Nephron (organoid): ENCODE results near the gene SLC25A27.

Source experiments
- H3K27ac Mint-ChIP-seq, 3 experiments: 2 replicates each; pipeline ENCODE4 v1.8.0; 2020; ENCODE audit warnings: mixed read lengths in 3 of 3, mild to moderate bottlenecking in 2 of 3, moderate library complexity in 1 of 3
- H3K27me3 Mint-ChIP-seq: 2 replicates; pipeline ENCODE4 v1.8.0; 2021; ENCODE audit warnings: low read depth, mild to moderate bottlenecking, moderate library complexity, mixed read lengths
- H3K36me3 Mint-ChIP-seq: 2 replicates; pipeline ENCODE4 v1.8.0; 2020; ENCODE audit warnings: low read depth, mixed read lengths
- H3K4me1 Mint-ChIP-seq: 2 replicates; pipeline ENCODE4 v1.8.0; 2020; ENCODE audit warnings: mixed read lengths
- H3K4me3 Mint-ChIP-seq, 3 experiments: 2 replicates each; pipeline ENCODE4 v1.8.0; 2020; ENCODE audit warnings: mild to moderate bottlenecking in 3 of 3, mixed read lengths in 3 of 3, moderate library complexity in 2 of 3
- H3K9me3 Mint-ChIP-seq: 2 replicates; pipeline ENCODE4 v1.8.0; 2020; ENCODE audit warnings: mixed read lengths
- TF ChIP-seq, protein P1 (sequence below), 3 experiments: fragments of 200-600 bp; sonication (generic); IDR thresholded peaks; one replicate each; pipeline ENCODE4 v1.5.0; 2021; ENCODE audit warnings: antibody characterized with exemption in 3 of 3; ENCODE audit not compliant: unreplicated experiment in 3 of 3

SLC25A27 gene

DNA sequence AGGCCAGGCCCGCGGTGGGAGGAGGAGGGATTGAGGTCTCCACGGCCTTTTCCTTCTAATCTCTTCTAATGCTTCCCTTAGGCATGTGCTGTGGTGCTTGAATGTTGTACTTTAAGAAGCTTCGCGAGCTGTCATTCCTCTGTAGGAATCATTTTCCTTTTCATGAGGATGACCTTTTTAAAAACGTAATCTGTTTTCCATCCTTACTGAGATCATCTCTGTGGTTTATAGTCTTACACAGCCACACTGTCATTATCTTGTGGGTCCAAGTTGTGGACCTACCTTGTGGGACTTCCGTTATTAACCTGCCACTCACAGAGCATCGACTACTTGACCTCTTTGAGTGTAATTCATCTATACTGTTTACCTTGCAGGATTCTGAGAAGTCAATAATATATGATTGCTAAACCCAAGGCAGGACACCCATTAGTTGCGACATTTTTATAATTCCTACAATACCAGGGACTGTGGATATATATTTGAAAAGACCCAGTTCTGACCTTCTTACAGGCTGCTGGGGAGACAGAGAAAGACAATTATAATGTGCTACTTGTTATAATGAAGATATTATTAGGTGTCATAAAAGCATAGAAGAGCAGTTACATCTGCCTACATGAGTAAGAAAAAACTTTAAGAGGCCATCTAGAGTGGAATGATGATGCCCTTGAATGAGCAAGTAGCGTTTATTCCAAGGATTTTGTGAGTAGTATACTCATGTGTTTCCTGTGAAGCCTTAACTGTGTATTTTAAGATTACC, 842 bp downstream of the SLC25A27 start:
- Mint-ChIP-seq H3K27me3 (peaks cover 14% of the 10 kb centered on the region), H3K4me1 (peaks cover 29% of the 10 kb centered on the region), H3K36me3 (peaks cover 7% of the 10 kb centered on the region), H3K27ac (peak overlapping the region in 1 of 3 experiments; percentile 64), H3K4me3 (peak overlapping the region; percentile 86 to 95 (median 92)), H3K9me3 (no peaks in the 10 kb centered on the region)
- TF ChIP-seq, protein P1, sequence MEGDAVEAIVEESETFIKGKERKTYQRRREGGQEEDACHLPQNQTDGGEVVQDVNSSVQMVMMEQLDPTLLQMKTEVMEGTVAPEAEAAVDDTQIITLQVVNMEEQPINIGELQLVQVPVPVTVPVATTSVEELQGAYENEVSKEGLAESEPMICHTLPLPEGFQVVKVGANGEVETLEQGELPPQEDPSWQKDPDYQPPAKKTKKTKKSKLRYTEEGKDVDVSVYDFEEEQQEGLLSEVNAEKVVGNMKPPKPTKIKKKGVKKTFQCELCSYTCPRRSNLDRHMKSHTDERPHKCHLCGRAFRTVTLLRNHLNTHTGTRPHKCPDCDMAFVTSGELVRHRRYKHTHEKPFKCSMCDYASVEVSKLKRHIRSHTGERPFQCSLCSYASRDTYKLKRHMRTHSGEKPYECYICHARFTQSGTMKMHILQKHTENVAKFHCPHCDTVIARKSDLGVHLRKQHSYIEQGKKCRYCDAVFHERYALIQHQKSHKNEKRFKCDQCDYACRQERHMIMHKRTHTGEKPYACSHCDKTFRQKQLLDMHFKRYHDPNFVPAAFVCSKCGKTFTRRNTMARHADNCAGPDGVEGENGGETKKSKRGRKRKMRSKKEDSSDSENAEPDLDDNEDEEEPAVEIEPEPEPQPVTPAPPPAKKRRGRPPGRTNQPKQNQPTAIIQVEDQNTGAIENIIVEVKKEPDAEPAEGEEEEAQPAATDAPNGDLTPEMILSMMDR (IDR thresholded peaks at IDR 0.05; ENCODE audit: unreplicated experiment in 3 of 3): no peak

DNA sequence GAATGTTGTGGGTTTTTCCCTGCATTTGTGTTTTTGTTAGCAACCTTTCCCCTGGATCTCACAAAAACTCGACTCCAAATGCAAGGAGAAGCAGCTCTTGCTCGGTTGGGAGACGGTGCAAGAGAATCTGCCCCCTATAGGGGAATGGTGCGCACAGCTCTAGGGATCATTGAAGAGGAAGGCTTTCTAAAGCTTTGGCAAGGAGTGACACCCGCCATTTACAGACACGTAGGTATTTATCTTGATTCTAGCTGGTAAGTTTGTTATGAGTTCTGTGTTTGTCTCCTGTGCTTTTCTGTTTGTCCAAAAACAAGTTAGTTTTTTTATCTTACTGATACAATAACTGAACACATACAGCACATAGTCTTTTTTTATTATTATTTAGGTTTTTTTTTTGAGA, 3.0 kb downstream of the SLC25A27 start:
- Mint-ChIP-seq H3K4me3 (peak overlapping the region; percentile 27 to 69 (median 46)), H3K27me3 (peaks cover 14% of the 10 kb centered on the region), H3K36me3 (peaks cover 9% of the 10 kb centered on the region), H3K27ac (no peak overlapping the region), H3K4me1 (peaks cover 17% of the 10 kb centered on the region), H3K9me3 (no peaks in the 10 kb centered on the region)
- TF ChIP-seq, protein P1 (IDR thresholded peaks at IDR 0.05; ENCODE audit: unreplicated experiment in 3 of 3): peak in 2 of 3 experiments; percentile 19 to 43

DNA sequence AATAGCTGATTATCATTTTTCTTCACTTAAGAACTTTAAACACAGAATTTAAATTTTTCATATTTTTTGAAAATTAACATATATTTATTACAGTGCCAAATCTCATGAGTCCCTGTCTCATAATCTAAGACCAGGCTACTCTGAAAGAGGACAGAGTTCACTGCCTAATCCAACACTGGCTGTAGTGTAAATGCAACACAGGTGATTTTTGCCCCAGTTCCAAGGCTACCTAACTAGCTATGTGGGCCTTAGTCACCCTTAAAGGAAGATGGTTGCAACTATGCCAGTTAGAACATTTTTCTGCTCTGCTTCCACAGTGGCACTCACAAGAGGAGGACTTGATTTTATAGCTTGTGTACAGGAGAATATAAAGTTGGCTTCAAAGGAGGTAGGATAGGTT, 4.9 kb downstream of the SLC25A27 start:
- no peak overlapping the region for H3K4me3 Mint-ChIP-seq
- peaks cover 9% of the 10 kb centered on the region for H3K36me3 Mint-ChIP-seq
- H3K9me3 Mint-ChIP-seq: no peaks in the 10 kb centered on the region
- peaks cover 5% of the 10 kb centered on the region for H3K4me1 Mint-ChIP-seq
- TF ChIP-seq, protein P1 (IDR thresholded peaks at IDR 0.05; ENCODE audit: unreplicated experiment in 3 of 3): no peak
- H3K27ac Mint-ChIP-seq: no peak overlapping the region
- peaks cover 12% of the 10 kb centered on the region for H3K27me3 Mint-ChIP-seq

DNA sequence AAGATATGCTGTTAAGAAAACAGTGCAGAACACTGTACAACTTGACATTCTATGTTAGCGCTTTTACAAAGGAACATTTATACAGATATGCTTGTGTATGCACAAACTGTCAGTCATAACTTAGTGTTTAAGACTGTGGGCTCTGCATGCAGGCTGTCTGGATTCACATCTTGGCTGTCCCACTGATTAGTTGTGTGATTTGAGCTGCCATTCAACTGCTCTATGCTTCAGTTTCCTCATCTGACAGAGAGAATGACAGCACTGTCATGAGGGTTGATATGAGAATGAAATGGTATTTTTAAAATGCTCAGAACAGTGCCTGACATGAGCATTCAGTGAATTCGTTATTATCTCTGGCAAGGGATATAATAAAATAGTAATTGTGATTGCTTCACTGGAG, 8.7 kb downstream of the SLC25A27 start:
- peaks cover 6% of the 10 kb centered on the region for H3K36me3 Mint-ChIP-seq
- no peaks in the 10 kb centered on the region for H3K9me3 Mint-ChIP-seq
- H3K4me1 Mint-ChIP-seq: no peaks in the 10 kb centered on the region
- H3K27ac Mint-ChIP-seq: no peak overlapping the region
- TF ChIP-seq, protein P1 (IDR thresholded peaks at IDR 0.05; ENCODE audit: unreplicated experiment in 3 of 3): no peak
- H3K27me3 Mint-ChIP-seq: no peaks in the 10 kb centered on the region
- no peak overlapping the region for H3K4me3 Mint-ChIP-seq

DNA sequence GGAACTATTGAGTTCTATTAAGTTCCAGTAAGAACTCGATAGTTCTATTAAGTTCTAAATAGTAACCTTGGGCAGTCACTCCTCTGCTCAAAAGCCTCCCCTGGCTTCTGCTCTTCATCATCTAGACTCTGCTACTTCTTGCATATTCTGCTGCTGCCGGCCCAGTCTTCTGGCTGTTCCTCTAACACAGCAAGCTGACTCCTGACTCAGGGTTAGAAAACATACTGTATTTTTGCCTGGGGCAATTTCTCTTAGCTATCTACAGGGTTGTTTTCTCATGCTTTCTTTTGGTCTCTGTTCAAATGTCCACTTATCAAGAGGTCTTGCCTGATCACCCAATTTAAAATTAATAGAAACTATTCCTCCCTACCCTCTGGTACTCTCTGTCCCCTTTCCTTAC, 14.6 kb downstream of the SLC25A27 start:
- Mint-ChIP-seq H3K27me3 (no peaks in the 10 kb centered on the region), H3K4me1 (no peaks in the 10 kb centered on the region), H3K36me3 (peaks cover 14% of the 10 kb centered on the region), H3K4me3 (no peak overlapping the region), H3K27ac (no peak overlapping the region), H3K9me3 (no peaks in the 10 kb centered on the region)
- TF ChIP-seq, protein P1 (IDR thresholded peaks at IDR 0.05; ENCODE audit: unreplicated experiment in 3 of 3): no peak

DNA sequence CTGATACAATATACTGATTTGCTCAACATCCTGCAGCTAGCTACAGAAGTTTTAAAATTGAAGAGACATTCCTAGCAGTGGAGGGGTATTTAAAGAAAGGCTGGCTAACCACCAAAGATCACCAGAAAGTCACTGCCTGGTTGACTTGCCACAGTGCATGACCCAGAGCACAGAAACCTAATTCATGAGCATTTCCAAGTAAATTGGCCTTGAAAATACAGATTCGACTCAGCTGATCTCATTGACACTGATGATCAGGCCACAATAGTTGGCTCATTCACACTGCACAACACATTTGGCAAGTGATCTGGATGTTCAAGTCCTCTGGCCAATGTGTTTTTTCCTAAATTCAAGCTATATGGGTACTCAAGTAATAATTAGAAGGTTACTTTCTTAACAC, 21.6 kb downstream of the SLC25A27 start:
- H3K4me3 Mint-ChIP-seq: no peak overlapping the region
- H3K27ac Mint-ChIP-seq: no peak overlapping the region
- H3K9me3 Mint-ChIP-seq: no peaks in the 10 kb centered on the region
- TF ChIP-seq, protein P1 (IDR thresholded peaks at IDR 0.05; ENCODE audit: unreplicated experiment in 3 of 3): no peak
- H3K36me3 Mint-ChIP-seq: peaks cover 9% of the 10 kb centered on the region
- H3K27me3 Mint-ChIP-seq: no peaks in the 10 kb centered on the region
- H3K4me1 Mint-ChIP-seq: no peaks in the 10 kb centered on the region
